ENCODE results near the gene KRT33A.

- TF ChIP-seq CTCF (IDR thresholded peaks at IDR 0.05; ENCODE audit: control extremely low read depth in 1 of 3, insufficient read depth in 1 of 3, low read depth in 1 of 3, low read length in 3 of 3): no peak
- no peak for TF ChIP-seq EP300 (IDR thresholded peaks at IDR 0.05; ENCODE audit: borderline replicate concordance in 1 of 2, low read depth in 2 of 2, low read length in 2 of 2)
- TF ChIP-seq POLR2A (IDR thresholded peaks at IDR 0.05; ENCODE audit: control extremely low read depth in 1 of 2, low read depth in 2 of 2, low read length in 2 of 2): no peak
- TF ChIP-seq SP4 (IDR thresholded peaks at IDR 0.05; ENCODE audit: low read length): no peak
- no peak for TF ChIP-seq EZH2 (IDR thresholded peaks at IDR 0.05; ENCODE audit: low read depth, low read length, severe bottlenecking)
- TF ChIP-seq GTF2F1 (IDR thresholded peaks at IDR 0.05; ENCODE audit: borderline replicate concordance, low read depth, low read length): no peak
- no peak for TF ChIP-seq CHD1 (IDR thresholded peaks at IDR 0.05; ENCODE audit: low read depth, low read length)
- no peak for TF ChIP-seq RAD21 (IDR thresholded peaks at IDR 0.05 in 1 of 2, conservative IDR thresholded peaks at IDR 0.05 in 1 of 2; ENCODE audit: low read depth in 2 of 2, low read length in 2 of 2)
- no peak for TF ChIP-seq GABPA (IDR thresholded peaks at IDR 0.05; ENCODE audit: borderline replicate concordance, insufficient read depth, low read length)
Observed at GRCh38 chr17:41311111-41311510, 39.5 kb downstream of the KRT33A start.

All from H1 (cell line).